HL-60 (cell line): ENCODE results near the gene RTL9.
"Not testable (repeated sequence)": the region's sequence is repeated elsewhere in the genome, so short reads cannot be mapped to it uniquely, and the experiment has no call there.

Experiments
- DNase-seq, 2 experiments: peaks; one replicate each; pipeline ENCODE4 v3.0.0-alpha.2; 2010 to 2020; ENCODE audit warnings: low read depth in 1 of 2, low spot score in 1 of 2
- H3K27ac ChIP-seq: fragments of 250-450 bp; sonication (Bioruptor Pico); replicated peaks from 2 replicates; pipeline ENCODE4 v1.5.1; 2020; ENCODE audit warnings: mild to moderate bottlenecking, moderate library complexity
- H3K27me3 ChIP-seq: fragments of 250-450 bp; sonication (Bioruptor Pico); 2 replicates; pipeline ENCODE4 v1.5.1; 2021; ENCODE audit warnings: mild to moderate bottlenecking, moderate library complexity; ENCODE audit not compliant: insufficient read depth, poor library complexity, severe bottlenecking
- H3K4me3 ChIP-seq: replicated peaks from 2 replicates; pipeline ENCODE4 v1.5.1; 2011; ENCODE audit warnings: mild to moderate bottlenecking, control low read depth, low read length; ENCODE audit not compliant: insufficient read depth
- GABPA ChIP-seq: IDR thresholded peaks from 2 replicates; pipeline ENCODE4 v1.6.1; 2012; ENCODE audit warnings: low read depth
- POLR2AphosphoS5 ChIP-seq: IDR thresholded peaks from 2 replicates; pipeline ENCODE4 v1.6.1; 2012; ENCODE audit warnings: low read depth
- REST ChIP-seq: IDR thresholded peaks from 2 replicates; pipeline ENCODE4 v1.6.1; 2012; ENCODE audit warnings: low read depth; ENCODE audit not compliant: insufficient replicate concordance
- SPI1 ChIP-seq: IDR thresholded peaks from 2 replicates; pipeline ENCODE4 v1.6.1; 2012; ENCODE audit warnings: low read depth, mild to moderate bottlenecking, borderline replicate concordance
- TF ChIP-seq, protein P1 (sequence below): IDR thresholded peaks from one replicate; pipeline ENCODE4 v1.5.1; 2011; ENCODE audit warnings: low read length, control low read depth, inconsistent platforms; ENCODE audit not compliant: insufficient read depth

Gene RTL9

GRCh38 chrX:110322603-110323002 lies 36.0 kb upstream of the RTL9 start:
- Histone ChIP-seq H3K4me3 (no peak overlapping the region), H3K27me3 (no peaks in the 10 kb centered on the region), H3K27ac (no peak overlapping the region)
- no peak for DNase-seq
- TF ChIP-seq GABPA: no peak

- Histone ChIP-seq H3K4me3 (no peak overlapping the region), H3K27ac (no peak overlapping the region), H3K27me3 (no peaks in the 10 kb centered on the region)
- DNase-seq: no peak
- no peak for TF ChIP-seq REST
- TF ChIP-seq POLR2AphosphoS5: no peak
- no peak for TF ChIP-seq GABPA
- TF ChIP-seq, protein P1, sequence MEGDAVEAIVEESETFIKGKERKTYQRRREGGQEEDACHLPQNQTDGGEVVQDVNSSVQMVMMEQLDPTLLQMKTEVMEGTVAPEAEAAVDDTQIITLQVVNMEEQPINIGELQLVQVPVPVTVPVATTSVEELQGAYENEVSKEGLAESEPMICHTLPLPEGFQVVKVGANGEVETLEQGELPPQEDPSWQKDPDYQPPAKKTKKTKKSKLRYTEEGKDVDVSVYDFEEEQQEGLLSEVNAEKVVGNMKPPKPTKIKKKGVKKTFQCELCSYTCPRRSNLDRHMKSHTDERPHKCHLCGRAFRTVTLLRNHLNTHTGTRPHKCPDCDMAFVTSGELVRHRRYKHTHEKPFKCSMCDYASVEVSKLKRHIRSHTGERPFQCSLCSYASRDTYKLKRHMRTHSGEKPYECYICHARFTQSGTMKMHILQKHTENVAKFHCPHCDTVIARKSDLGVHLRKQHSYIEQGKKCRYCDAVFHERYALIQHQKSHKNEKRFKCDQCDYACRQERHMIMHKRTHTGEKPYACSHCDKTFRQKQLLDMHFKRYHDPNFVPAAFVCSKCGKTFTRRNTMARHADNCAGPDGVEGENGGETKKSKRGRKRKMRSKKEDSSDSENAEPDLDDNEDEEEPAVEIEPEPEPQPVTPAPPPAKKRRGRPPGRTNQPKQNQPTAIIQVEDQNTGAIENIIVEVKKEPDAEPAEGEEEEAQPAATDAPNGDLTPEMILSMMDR: no peak
- no peak for TF ChIP-seq SPI1
These were observed 31.9 kb upstream of the RTL9 start for GRCh38 chrX:110326712-110327111.

DNA sequence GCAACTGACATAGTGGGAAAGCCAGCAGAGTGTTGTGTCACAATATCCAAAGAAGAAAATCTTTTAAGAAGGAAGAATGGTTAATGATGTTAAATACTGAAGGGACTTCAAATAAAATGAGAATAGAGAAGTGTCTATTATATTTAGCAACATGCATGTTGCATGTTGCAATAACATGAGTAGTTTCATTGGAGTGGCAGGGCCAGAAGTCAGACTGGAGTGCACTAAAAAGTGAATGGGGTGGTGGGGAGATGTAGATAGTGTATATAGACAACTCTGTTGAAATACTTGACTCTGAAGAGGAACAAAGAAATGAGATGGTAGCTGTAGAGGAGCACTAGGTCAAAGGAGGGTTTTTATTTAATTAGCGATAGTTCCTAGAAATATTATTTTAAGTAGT lies 31.3 kb upstream of the RTL9 start:
- no peak for TF ChIP-seq GABPA
- TF ChIP-seq SPI1: peak; percentile 61; the same call in 1 of the 2 replicates
- TF ChIP-seq POLR2AphosphoS5: no peak
- Histone ChIP-seq H3K27me3 (no peaks in the 10 kb centered on the region), H3K4me3 (no peak overlapping the region), H3K27ac (no peak overlapping the region)
- peak; percentile 64 to 66 for DNase-seq

- DNase-seq, H3K27ac ChIP-seq, H3K4me3 ChIP-seq, H3K27me3 ChIP-seq: not testable (repeated sequence)
These were observed 30.0 kb upstream of the RTL9 start for GRCh38 chrX:110328613-110329012.

DNA sequence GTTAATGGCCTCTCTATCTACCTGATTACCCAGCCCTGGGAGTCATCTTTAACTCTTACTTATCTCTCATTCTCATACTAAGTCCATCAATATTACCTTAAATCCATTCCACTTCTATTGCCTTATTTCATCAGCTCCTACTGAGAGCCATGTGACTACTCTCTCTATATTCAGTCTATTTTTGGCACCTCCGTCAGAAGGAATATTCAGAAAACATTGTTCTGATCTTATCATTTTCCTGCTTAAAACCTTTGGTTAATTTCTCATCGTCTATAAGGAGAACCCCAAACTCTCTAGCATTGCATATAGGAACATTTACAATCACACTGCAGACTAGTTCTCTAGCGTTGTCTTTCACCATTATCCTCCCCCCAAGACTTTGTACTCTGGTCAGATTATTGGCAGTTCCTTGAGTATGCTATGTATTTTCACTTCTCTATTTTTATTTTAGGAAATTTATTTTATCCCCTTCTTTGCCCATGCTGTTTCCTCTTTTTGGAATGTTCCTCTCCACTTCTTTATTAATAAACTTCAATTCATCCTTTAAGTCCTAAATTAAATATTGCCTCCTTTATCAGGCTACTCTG lies 27.1 kb upstream of the RTL9 start:
- Histone ChIP-seq H3K4me3 (no peak overlapping the region), H3K27me3 (no peaks in the 10 kb centered on the region), H3K27ac (no peak overlapping the region)
- DNase-seq: no peak
- TF ChIP-seq REST (no peak), SPI1 (no peak), POLR2AphosphoS5 (no peak), GABPA (no peak)
- TF ChIP-seq, protein P1: no peak

GRCh38 chrX:110333458-110333857 lies 25.2 kb upstream of the RTL9 start:
- not testable (repeated sequence) for H3K27me3 ChIP-seq, H3K27ac ChIP-seq, DNase-seq, H3K4me3 ChIP-seq
